Type B pancreatic cell (in vitro differentiated cells): ENCODE results near the gene PEX14. TPM values are rescaled to one million over a fixed set of nuclear protein-coding genes. Genes with fewer than 3 reads are reported as not detected.

Source experiments
- DNase-seq: peaks from one replicate; pipeline ENCODE4 v3.0.0; 2021; ENCODE audit warnings: mixed read lengths; ENCODE audit not compliant: unreplicated experiment; ENCODE audit errors: extremely low spot score
- H3K27ac Mint-ChIP-seq: 2 replicates; pipeline ENCODE4 v1.8.0; 2021; ENCODE audit warnings: mild to moderate bottlenecking, mixed read lengths
- H3K27me3 Mint-ChIP-seq: 2 replicates; pipeline ENCODE4 v1.8.0; 2021; ENCODE audit warnings: mixed read lengths
- H3K36me3 Mint-ChIP-seq: 2 replicates; pipeline ENCODE4 v1.8.0; 2021; ENCODE audit warnings: mixed read lengths
- H3K4me1 Mint-ChIP-seq: one replicate; pipeline ENCODE4 v1.8.0; 2021; ENCODE audit warnings: mixed read lengths; ENCODE audit not compliant: unreplicated experiment
- H3K4me3 Mint-ChIP-seq: 2 replicates; pipeline ENCODE4 v1.8.0; 2021; ENCODE audit warnings: mild to moderate bottlenecking, mixed read lengths
- H3K9me3 Mint-ChIP-seq: 2 replicates; pipeline ENCODE4 v1.8.0; 2021; ENCODE audit warnings: mixed read lengths
- CTCF ChIP-seq: fragments of 200-600 bp; sonication (generic); conservative IDR thresholded peaks from 2 replicates; pipeline ENCODE4 v1.5.0; 2021; ENCODE audit warnings: antibody characterized with exemption, mild to moderate bottlenecking
- total RNA-seq: library from RNA; stranded (reverse); gene quantifications from 2 replicates; pipeline ENCODE4 v1.2.1, GENCODE V29; 2021; ENCODE audit warnings: low replicate concordance

The PEX14 gene
- total RNA-seq, 1 donor from 2014 or later, result 22.5 TPM

GRCh38 chr1:10624256-10625050 lies 149.7 kb downstream of the PEX14 start:
- H3K9me3 Mint-ChIP-seq, result no peaks in the 10 kb centered on the region
- H3K4me1 Mint-ChIP-seq, result peaks cover 20% of the 10 kb centered on the region
- H3K36me3 Mint-ChIP-seq, result peaks cover 12% of the 10 kb centered on the region
- H3K27ac Mint-ChIP-seq, result peak overlapping the region; percentile 53
- DNase-seq, result no peak
- TF ChIP-seq CTCF, result no peak
- no peak overlapping the region for H3K4me3 Mint-ChIP-seq
- no peaks in the 10 kb centered on the region for H3K27me3 Mint-ChIP-seq

GRCh38 chr1:10625076-10625475 lies 150.3 kb downstream of the PEX14 start:
- Mint-ChIP-seq H3K9me3 (no peaks in the 10 kb centered on the region), H3K36me3 (peaks cover 12% of the 10 kb centered on the region), H3K4me1 (peaks cover 20% of the 10 kb centered on the region), H3K4me3 (no peak overlapping the region), H3K27ac (no peak overlapping the region), H3K27me3 (no peaks in the 10 kb centered on the region)
- no peak for DNase-seq
- no peak for TF ChIP-seq CTCF

GRCh38 chr1:10625554-10625953 lies 150.8 kb downstream of the PEX14 start:
- Mint-ChIP-seq H3K4me1 (peaks cover 23% of the 10 kb centered on the region), H3K27ac (no peak overlapping the region), H3K36me3 (peaks cover 12% of the 10 kb centered on the region), H3K27me3 (no peaks in the 10 kb centered on the region), H3K9me3 (no peaks in the 10 kb centered on the region), H3K4me3 (no peak overlapping the region)
- DNase-seq, result no peak
- no peak for TF ChIP-seq CTCF

GRCh38 chr1:10626131-10626731 lies 151.5 kb downstream of the PEX14 start:
- no peak for DNase-seq
- Mint-ChIP-seq H3K36me3 (peaks cover 12% of the 10 kb centered on the region), H3K9me3 (no peaks in the 10 kb centered on the region), H3K27me3 (no peaks in the 10 kb centered on the region), H3K4me1 (peaks cover 25% of the 10 kb centered on the region), H3K27ac (no peak overlapping the region), H3K4me3 (no peak overlapping the region)
- TF ChIP-seq CTCF, result no peak

GRCh38 chr1:10626791-10627410 lies 152.2 kb downstream of the PEX14 start:
- Mint-ChIP-seq H3K27me3 (no peaks in the 10 kb centered on the region), H3K9me3 (no peaks in the 10 kb centered on the region), H3K36me3 (peaks cover 12% of the 10 kb centered on the region), H3K4me1 (peaks cover 25% of the 10 kb centered on the region), H3K27ac (no peak overlapping the region), H3K4me3 (no peak overlapping the region)
- TF ChIP-seq CTCF, result no peak
- DNase-seq, result no peak
